ENCODE results near the gene RIOK3. TPM values are rescaled to one million over a fixed set of nuclear protein-coding genes. Genes with fewer than 3 reads are reported as not detected.
A peak's percentile ranks its signal among the peaks of the same experiment; 100 is the strongest.

The RIOK3 gene
- total and polyA plus RNA-seq, 2 of the 4 experiments (the other 2 are of a cell fraction): 21.5 to 38.9 TPM

DNA sequence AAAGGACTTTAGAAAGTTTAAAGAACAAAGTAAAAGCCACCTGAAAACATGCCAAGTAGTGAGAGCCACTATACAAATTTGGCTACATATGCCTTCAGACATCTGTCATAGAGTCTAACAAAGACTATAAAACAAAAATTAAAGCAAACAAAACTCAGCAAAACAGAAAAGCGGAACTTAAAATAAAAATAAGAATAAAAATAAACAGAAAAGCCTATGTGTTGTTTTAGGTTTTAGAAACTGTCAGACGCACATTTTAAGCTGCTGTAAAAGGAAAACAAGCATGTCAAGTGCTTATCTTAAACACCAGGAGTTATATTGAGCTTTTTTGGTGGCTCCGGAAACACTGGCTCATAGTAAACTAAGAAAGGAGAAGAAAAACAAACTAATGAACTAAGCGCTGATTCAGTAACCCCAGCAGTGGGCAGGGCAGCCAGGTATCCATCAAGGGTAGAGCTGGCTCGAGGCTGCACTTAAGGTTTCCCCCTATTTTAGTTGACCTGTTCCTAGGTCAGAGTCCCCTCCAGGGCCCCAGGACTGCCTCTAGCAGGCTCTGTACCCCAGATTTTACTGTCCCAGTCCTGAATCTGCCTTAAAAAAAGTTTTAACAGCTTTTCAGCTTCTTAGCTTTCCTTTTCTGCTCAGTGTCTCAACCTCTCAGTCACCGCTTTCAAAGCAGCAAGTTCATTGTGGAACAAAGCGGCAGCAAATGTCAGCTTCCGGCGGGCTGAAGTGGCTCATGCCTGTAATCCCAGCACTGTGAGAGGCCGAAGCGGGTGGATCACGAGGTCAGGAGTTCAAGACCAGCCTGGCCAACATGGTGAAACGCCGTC lies 34.9 kb downstream of the RIOK3 start:
- Histone ChIP-seq H2BK5ac (ENCODE audit: low read depth, low read length, poor library complexity, severe bottlenecking) (no peak overlapping the region), H2BK120ac (ENCODE audit: low read depth, low read length) (no peak overlapping the region), H4K20me1 (ENCODE audit: insufficient read depth, low read length) (no peaks in the 10 kb centered on the region), H3K36me3 (ENCODE audit: control insufficient read depth, insufficient read depth, low read length) (peaks cover 4% of the 10 kb centered on the region), H3K4ac (ENCODE audit: low read depth, low read length) (no peak overlapping the region), H3K4me1 (ENCODE audit: control insufficient read depth, insufficient read depth, low read length) (peaks cover 5% of the 10 kb centered on the region; the same call in 1 of the 2 replicates), H2AK5ac (ENCODE audit: low read depth, low read length) (no peak overlapping the region), H3K23ac (ENCODE audit: low read depth, low read length) (no peak overlapping the region), H3K4me2 (ENCODE audit: low read depth, low read length) (peak overlapping the region; percentile 72), H3K27ac (ENCODE audit: insufficient read depth, low read length) (no peak overlapping the region), H3K9me3 (ENCODE audit: control insufficient read depth, insufficient read depth, low read length) (0 out of 2 replicates have a peak, but pooled peaks cover 2% of the 10 kb centered on the region), H3K18ac (ENCODE audit: low read depth, low read length) (no peak overlapping the region), H3K9me1 (ENCODE audit: insufficient read depth, low read length) (no peaks in the 10 kb centered on the region), H3K56ac (ENCODE audit: extremely low read depth, insufficient read depth, low read length) (no peak overlapping the region), H3K27me3 (ENCODE audit: control insufficient read depth, insufficient read depth, low read length) (no peaks in the 10 kb centered on the region), H3K79me1 (ENCODE audit: low read depth in 1 of 2, low read length in 2 of 2) (no peaks in the 10 kb centered on the region), H2AK9ac (replicated peaks; ENCODE audit: low read depth, low read length, poor library complexity) (no peak overlapping the region), H4K91ac (ENCODE audit: insufficient read depth, low read depth, low read length) (no peak overlapping the region), H4K8ac (ENCODE audit: low read depth in 2 of 2, low read length in 2 of 2) (no peak overlapping the region; a peak in 1 of 4 replicates), H3K4me3 (ENCODE audit: insufficient read depth, low read depth, low read length) (no peak overlapping the region), H4K5ac (ENCODE audit: low read depth, low read length) (no peak overlapping the region), H3K9ac (ENCODE audit: low read depth, low read length) (peak overlapping the region; percentile 9; the same call in 1 of the 2 replicates), H3K14ac (replicated peaks; ENCODE audit: low read depth, low read length) (no peak overlapping the region), H2BK15ac (ENCODE audit: low read depth, low read length) (no peak overlapping the region), H2BK20ac (ENCODE audit: low read depth, low read length) (no peak overlapping the region), H2AFZ (replicated peaks; ENCODE audit: low read length, poor library complexity) (peak overlapping the region; percentile 24)
- ATAC-seq (ENCODE audit: low read depth) (peak; percentile 81), DNase-seq (peak; percentile 33)
- ChIA-PET POLR2A (ENCODE audit: unreplicated experiment) (no interaction called here), CTCF (interaction anchor here (1.0 to 1.2 kb wide), 2 partner anchors 10 to 20 kb away, joined by 3 to 6 read pairs; no protein-coding TSS in a partner anchor)
- 43% methylated on average over 6 of the region's 14 CpGs; no CpG with 5 or more reads in 1 of the 2 experiments for WGBS, 2 experiments (ENCODE audit: extremely low coverage in 2 of 2, insufficient read length in 1 of 2)
- BruUV-seq (replicated peaks): no TSS peak
- intact Hi-C loops (cut with micrococcal nuclease): no loop called here
- in situ Hi-C loops (cut with MboI; ENCODE audit: low sequenced_read_pairs): no loop called here
- dilution Hi-C loops (cut with HindIII; ENCODE audit: low sequenced_read_pairs, unreplicated experiment): no loop called here
- TF ChIP-seq, protein P1, sequence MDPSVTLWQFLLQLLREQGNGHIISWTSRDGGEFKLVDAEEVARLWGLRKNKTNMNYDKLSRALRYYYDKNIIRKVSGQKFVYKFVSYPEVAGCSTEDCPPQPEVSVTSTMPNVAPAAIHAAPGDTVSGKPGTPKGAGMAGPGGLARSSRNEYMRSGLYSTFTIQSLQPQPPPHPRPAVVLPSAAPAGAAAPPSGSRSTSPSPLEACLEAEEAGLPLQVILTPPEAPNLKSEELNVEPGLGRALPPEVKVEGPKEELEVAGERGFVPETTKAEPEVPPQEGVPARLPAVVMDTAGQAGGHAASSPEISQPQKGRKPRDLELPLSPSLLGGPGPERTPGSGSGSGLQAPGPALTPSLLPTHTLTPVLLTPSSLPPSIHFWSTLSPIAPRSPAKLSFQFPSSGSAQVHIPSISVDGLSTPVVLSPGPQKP (IDR thresholded peaks at IDR 0.05; ENCODE audit: borderline replicate concordance, low read depth, low read length): no peak
- TF ChIP-seq MAFK (IDR thresholded peaks at IDR 0.05; ENCODE audit: low read depth, low read length): no peak
- TF ChIP-seq SMC3 (IDR thresholded peaks at IDR 0.05; ENCODE audit: low read depth, low read length): no peak
- TF ChIP-seq, protein P2, sequence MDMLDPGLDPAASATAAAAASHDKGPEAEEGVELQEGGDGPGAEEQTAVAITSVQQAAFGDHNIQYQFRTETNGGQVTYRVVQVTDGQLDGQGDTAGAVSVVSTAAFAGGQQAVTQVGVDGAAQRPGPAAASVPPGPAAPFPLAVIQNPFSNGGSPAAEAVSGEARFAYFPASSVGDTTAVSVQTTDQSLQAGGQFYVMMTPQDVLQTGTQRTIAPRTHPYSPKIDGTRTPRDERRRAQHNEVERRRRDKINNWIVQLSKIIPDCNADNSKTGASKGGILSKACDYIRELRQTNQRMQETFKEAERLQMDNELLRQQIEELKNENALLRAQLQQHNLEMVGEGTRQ (IDR thresholded peaks at IDR 0.05; ENCODE audit: low read depth, low read length): no peak
- no peak for TF ChIP-seq BHLHE40 (IDR thresholded peaks at IDR 0.05; ENCODE audit: low read depth, low read length)
- TF ChIP-seq RAD21 (IDR thresholded peaks at IDR 0.05; ENCODE audit: low read length): no peak
- no peak for TF ChIP-seq POLR2A (IDR thresholded peaks at IDR 0.05; ENCODE audit: low read depth, low read length)
- TF ChIP-seq CHD1 (IDR thresholded peaks at IDR 0.05; ENCODE audit: low read depth, low read length): no peak
- no peak for TF ChIP-seq RFX5 (IDR thresholded peaks at IDR 0.05; ENCODE audit: low read depth, low read length)
- no peak for TF ChIP-seq MAZ (IDR thresholded peaks at IDR 0.05; ENCODE audit: borderline replicate concordance, low read depth, low read length)
- TF ChIP-seq, protein P3, sequence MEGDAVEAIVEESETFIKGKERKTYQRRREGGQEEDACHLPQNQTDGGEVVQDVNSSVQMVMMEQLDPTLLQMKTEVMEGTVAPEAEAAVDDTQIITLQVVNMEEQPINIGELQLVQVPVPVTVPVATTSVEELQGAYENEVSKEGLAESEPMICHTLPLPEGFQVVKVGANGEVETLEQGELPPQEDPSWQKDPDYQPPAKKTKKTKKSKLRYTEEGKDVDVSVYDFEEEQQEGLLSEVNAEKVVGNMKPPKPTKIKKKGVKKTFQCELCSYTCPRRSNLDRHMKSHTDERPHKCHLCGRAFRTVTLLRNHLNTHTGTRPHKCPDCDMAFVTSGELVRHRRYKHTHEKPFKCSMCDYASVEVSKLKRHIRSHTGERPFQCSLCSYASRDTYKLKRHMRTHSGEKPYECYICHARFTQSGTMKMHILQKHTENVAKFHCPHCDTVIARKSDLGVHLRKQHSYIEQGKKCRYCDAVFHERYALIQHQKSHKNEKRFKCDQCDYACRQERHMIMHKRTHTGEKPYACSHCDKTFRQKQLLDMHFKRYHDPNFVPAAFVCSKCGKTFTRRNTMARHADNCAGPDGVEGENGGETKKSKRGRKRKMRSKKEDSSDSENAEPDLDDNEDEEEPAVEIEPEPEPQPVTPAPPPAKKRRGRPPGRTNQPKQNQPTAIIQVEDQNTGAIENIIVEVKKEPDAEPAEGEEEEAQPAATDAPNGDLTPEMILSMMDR (conservative IDR thresholded peaks at IDR 0.05; ENCODE audit: low read depth, low read length): no peak
- TF ChIP-seq RCOR1 (IDR thresholded peaks at IDR 0.05; ENCODE audit: insufficient replicate concordance, low read length): no peak
- no peak for TF ChIP-seq MXI1 (IDR thresholded peaks at IDR 0.05; ENCODE audit: borderline replicate concordance, low read depth, low read length)
- no peak for TF ChIP-seq CEBPB (IDR thresholded peaks at IDR 0.05; ENCODE audit: low read depth, low read length)
